Keratinocyte (primary cell): Measurements from ENCODE around the gene DDX41. TPM values are rescaled to one million over a fixed set of nuclear protein-coding genes. Genes with fewer than 3 reads are reported as not detected.

Experiments
- DNase-seq: peaks from one replicate; pipeline ENCODE4 v3.0.0-alpha.2; 2011; ENCODE audit warnings: low read depth, missing footprints, low spot score
- FAIRE-seq: peaks from 2 replicates; lab custom pipeline; 2011; peaks lifted over from hg19 to GRCh38; lab: Jason Lieb, UNC
- H2AFZ ChIP-seq: 2 replicates; pipeline ENCODE4 v1.6.0; 2012; ENCODE audit warnings: low read length, control low read depth, inconsistent platforms; ENCODE audit not compliant: control insufficient read depth
- H3K27ac ChIP-seq: 2 replicates; pipeline ENCODE4 v1.5.1; 2011; ENCODE audit warnings: low read length; ENCODE audit not compliant: control insufficient read depth, insufficient read depth
- H3K27me3 ChIP-seq: 3 replicates; pipeline ENCODE4 v1.6.0; 2011; ENCODE audit warnings: low read length; ENCODE audit not compliant: control insufficient read depth, insufficient read depth; ENCODE audit errors: extremely low read depth
- H3K36me3 ChIP-seq, 2 experiments: 2 replicates in 1 of 2; 3 replicates in 1 of 2; pipeline ENCODE4 v1.5.1; 2011; ENCODE audit warnings: low read length in 2 of 2, mild to moderate bottlenecking in 1 of 2; ENCODE audit not compliant: control insufficient read depth in 2 of 2, insufficient read depth in 2 of 2; ENCODE audit errors: extremely low read depth in 1 of 2
- H3K4me1 ChIP-seq: 3 replicates; pipeline ENCODE4 v1.5.1; 2011; ENCODE audit warnings: low read length; ENCODE audit not compliant: control insufficient read depth, insufficient read depth; ENCODE audit errors: extremely low read depth
- H3K4me2 ChIP-seq: 3 replicates; pipeline ENCODE4 v1.6.0; 2011; ENCODE audit warnings: low read depth, low read length; ENCODE audit not compliant: control insufficient read depth, insufficient read depth; ENCODE audit errors: extremely low read depth
- H3K4me3 ChIP-seq, 3 experiments: fragments of 200-600 bp in 1 of 3; sonication (generic) in 1 of 3; 2 replicates in 2 of 3; 3 replicates in 1 of 3; pipeline ENCODE4 v1.5.1; 2011 to 2016; ENCODE audit warnings: low read length in 3 of 3, mild to moderate bottlenecking in 3 of 3, control low read depth in 2 of 3, inconsistent platforms in 1 of 3, low read depth in 1 of 3, mixed read lengths in 1 of 3, mixed run types in 1 of 3, moderate library complexity in 1 of 3; ENCODE audit not compliant: control insufficient read depth in 2 of 3, insufficient read depth in 2 of 3; ENCODE audit errors: extremely low read depth in 1 of 3
- H3K79me2 ChIP-seq: 2 replicates; pipeline ENCODE4 v1.6.0; 2012; ENCODE audit warnings: low read length; ENCODE audit not compliant: control insufficient read depth, insufficient read depth
- H3K9ac ChIP-seq: 3 replicates; pipeline ENCODE4 v1.6.0; 2011; ENCODE audit warnings: low read length; ENCODE audit not compliant: control insufficient read depth, insufficient read depth; ENCODE audit errors: extremely low read depth
- H3K9me1 ChIP-seq: 3 replicates; pipeline ENCODE4 v1.6.0; 2011; ENCODE audit warnings: low read length; ENCODE audit not compliant: control insufficient read depth, insufficient read depth; ENCODE audit errors: extremely low read depth
- H3K9me3 ChIP-seq: 2 replicates; pipeline ENCODE4 v1.5.1; 2012; ENCODE audit warnings: low read depth, low read length; ENCODE audit not compliant: control insufficient read depth
- H4K20me1 ChIP-seq: 3 replicates; pipeline ENCODE4 v1.6.0; 2011; ENCODE audit warnings: low read length; ENCODE audit not compliant: control insufficient read depth, insufficient read depth; ENCODE audit errors: extremely low read depth
- EZH2 ChIP-seq: IDR thresholded peaks from one replicate; pipeline ENCODE4 v1.6.1; 2012; ENCODE audit warnings: inconsistent platforms, mild to moderate bottlenecking, low read length, moderate library complexity
- dilution Hi-C: fragments of 300-500 bp; cut with MboI; formaldehyde crosslinking; loops from one replicate; pipeline ENCODE4 v1.7.0; 2020; ENCODE audit warnings: low sequenced_read_pairs; ENCODE audit not compliant: extremely low pct_ligation_motif_present
- polyA plus RNA-seq, 5 experiments: library from polyadenylated mRNA; depleted of rRNA in 3 of 5; stranded (reverse) in 3 of 5; stranded (forward) in 1 of 5; unstranded in 1 of 5; fragments of >200 nt; gene quantifications; 1 replicate in 1 of 5; 2 replicates in 3 of 5; 3 replicates in 1 of 5; pipeline versions ENCODE4 v1.2.1 to v1.2.3, GENCODE V29; 2011 to 2012; ENCODE audit warnings: missing spikeins in 2 of 5, low read depth in 1 of 5, low replicate concordance in 1 of 5
- TF ChIP-seq, protein P1 (sequence below), 3 experiments: IDR thresholded peaks in 1 of 3; conservative IDR thresholded peaks in 1 of 3; optimal IDR thresholded peaks in 1 of 3; 2 replicates in 2 of 3; 3 replicates in 1 of 3; pipeline versions ENCODE3 to v1.5.1; 2011; ENCODE audit warnings: low read length in 3 of 3, mild to moderate bottlenecking in 3 of 3, moderate library complexity in 2 of 3, control low read depth in 1 of 3, inconsistent platforms in 1 of 3; ENCODE audit not compliant: insufficient read depth in 2 of 3; ENCODE audit errors: extremely low read depth in 1 of 3

DDX41 gene
- polyA plus RNA-seq, 1 donor (not counting 4 experiments of a cell fraction or from before 2014, with no cell fraction given): 71.3 TPM

DNA sequence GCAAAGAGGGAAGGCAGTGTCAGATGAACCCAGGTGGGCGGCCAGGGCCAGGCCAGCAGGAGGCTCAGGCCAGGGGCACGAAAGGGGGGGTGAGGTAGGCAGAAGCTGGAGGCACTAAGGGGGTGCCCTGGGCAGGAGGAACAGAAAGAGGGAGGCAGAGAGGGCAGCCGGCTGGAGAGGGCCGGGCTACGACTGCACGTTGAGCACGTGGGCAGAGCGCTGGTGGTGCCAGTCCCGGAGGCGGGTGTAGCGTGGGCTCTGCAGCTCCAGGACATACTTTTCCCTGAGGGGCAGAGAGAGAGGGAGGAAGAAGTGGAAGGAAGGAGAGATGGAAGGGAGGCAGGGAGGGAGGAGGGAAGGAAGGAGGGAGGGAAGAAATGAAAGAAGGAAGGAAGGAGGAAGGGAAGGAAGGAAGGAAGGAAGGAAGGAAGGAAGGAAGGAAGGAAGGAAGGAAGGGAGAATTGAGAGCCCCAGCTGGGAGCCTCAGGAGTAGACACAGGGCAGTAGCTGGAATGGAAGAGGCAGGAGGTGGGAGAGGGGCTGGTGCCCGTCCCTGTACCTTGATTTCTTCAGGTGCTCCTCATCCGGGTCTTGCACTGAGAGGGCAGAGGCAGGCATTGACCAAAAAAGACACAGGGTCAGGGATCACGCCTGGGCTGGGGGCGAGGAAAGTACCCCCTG lies 26.3 kb downstream of the DDX41 start:
- DNase-seq (no peak), FAIRE-seq (no peak)
- Histone ChIP-seq H3K4me3 (no peak overlapping the region), H2AFZ (no peak overlapping the region), H3K79me2 (peaks cover 20% of the 10 kb centered on the region), H3K4me2 (no peak overlapping the region), H3K27me3 (no peaks in the 10 kb centered on the region), H4K20me1 (peaks cover 7% of the 10 kb centered on the region), H3K27ac (no peak overlapping the region), H3K9me1 (peaks cover 2% of the 10 kb centered on the region), H3K9ac (no peak overlapping the region), H3K36me3 (peaks cover 38 to 47% of the 10 kb centered on the region in 2 experiments), H3K9me3 (no peaks in the 10 kb centered on the region), H3K4me1 (peaks cover 21% of the 10 kb centered on the region)
- TF ChIP-seq, protein P1, sequence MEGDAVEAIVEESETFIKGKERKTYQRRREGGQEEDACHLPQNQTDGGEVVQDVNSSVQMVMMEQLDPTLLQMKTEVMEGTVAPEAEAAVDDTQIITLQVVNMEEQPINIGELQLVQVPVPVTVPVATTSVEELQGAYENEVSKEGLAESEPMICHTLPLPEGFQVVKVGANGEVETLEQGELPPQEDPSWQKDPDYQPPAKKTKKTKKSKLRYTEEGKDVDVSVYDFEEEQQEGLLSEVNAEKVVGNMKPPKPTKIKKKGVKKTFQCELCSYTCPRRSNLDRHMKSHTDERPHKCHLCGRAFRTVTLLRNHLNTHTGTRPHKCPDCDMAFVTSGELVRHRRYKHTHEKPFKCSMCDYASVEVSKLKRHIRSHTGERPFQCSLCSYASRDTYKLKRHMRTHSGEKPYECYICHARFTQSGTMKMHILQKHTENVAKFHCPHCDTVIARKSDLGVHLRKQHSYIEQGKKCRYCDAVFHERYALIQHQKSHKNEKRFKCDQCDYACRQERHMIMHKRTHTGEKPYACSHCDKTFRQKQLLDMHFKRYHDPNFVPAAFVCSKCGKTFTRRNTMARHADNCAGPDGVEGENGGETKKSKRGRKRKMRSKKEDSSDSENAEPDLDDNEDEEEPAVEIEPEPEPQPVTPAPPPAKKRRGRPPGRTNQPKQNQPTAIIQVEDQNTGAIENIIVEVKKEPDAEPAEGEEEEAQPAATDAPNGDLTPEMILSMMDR (optimal IDR thresholded peaks at IDR 0.05 in 1 of 3, IDR thresholded peaks at IDR 0.05 in 1 of 3, conservative IDR thresholded peaks at IDR 0.05 in 1 of 3; ENCODE audit: extremely low read depth in 1 of 3, insufficient read depth in 2 of 3, low read length in 3 of 3): no peak
- no peak for TF ChIP-seq EZH2
- dilution Hi-C loops: no loop called here

DNA sequence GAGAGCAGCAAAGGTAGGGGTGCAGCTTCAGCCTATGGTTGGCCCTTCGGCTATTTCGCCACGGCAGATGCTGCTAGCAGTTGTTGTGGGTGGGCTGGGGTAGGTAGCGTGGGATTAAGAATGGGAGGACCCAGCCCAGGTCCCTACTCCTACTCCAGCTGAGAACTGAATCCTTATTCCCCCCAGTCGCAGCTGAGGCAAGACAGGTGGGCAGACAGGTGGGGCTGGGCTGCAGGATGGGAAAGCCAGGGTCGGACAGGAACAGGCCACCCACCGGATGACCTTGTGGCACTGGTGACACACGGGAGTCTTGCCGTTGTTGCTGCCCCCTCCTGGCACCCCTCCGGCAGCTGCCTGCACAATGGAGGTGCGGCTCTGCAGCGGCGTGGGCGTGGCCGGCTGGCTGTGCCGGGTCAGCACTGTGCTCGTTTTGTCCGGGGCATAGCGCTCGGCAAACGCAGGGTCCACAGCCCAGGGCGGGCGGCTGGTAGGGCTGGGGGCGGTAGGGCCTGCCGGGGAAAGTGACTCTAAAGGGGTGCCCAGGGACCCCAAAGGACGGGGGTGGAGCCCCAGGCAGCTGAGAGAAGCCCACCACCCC lies 27.5 kb downstream of the DDX41 start:
- Histone ChIP-seq H3K4me2 (no peak overlapping the region), H3K4me1 (peaks cover 9% of the 10 kb centered on the region), H4K20me1 (peaks cover 7% of the 10 kb centered on the region), H3K9me1 (no peaks in the 10 kb centered on the region), H3K79me2 (peaks cover 18% of the 10 kb centered on the region), H3K36me3 (peaks cover 42 to 51% of the 10 kb centered on the region in 2 experiments), H3K4me3 (no peak overlapping the region), H3K27ac (no peak overlapping the region), H3K27me3 (no peaks in the 10 kb centered on the region), H3K9ac (no peak overlapping the region), H2AFZ (no peak overlapping the region), H3K9me3 (no peaks in the 10 kb centered on the region)
- TF ChIP-seq EZH2: no peak
- FAIRE-seq: no peak
- dilution Hi-C loops: no loop called here
- DNase-seq: no peak
